ENCODE data around the gene AZGP1.

DNA sequence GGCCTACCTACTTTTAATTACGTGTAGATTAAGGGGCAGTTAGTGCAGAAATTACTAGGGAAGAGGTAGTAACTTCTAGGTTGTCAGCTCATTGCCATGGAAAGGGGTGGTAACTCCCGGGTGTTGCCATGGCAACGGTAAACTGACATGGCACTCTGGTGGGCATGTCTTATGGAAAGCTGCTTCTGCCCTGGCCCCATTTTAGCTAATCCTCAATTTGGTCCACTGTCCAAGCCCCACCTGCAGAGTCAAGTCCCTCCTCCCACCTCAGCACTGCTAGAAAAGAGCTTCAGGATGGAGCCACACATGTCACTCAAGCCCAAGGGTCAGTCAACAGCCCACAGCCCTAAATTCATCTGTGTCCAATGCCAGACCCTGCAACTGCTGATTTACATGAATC is 32.1 kb upstream of the AZGP1 start:
- TF ChIP-seq EZH2 (IDR thresholded peaks at IDR 0.05; ENCODE audit: low read length, unreplicated experiment): no peak
- TF ChIP-seq, protein P1, sequence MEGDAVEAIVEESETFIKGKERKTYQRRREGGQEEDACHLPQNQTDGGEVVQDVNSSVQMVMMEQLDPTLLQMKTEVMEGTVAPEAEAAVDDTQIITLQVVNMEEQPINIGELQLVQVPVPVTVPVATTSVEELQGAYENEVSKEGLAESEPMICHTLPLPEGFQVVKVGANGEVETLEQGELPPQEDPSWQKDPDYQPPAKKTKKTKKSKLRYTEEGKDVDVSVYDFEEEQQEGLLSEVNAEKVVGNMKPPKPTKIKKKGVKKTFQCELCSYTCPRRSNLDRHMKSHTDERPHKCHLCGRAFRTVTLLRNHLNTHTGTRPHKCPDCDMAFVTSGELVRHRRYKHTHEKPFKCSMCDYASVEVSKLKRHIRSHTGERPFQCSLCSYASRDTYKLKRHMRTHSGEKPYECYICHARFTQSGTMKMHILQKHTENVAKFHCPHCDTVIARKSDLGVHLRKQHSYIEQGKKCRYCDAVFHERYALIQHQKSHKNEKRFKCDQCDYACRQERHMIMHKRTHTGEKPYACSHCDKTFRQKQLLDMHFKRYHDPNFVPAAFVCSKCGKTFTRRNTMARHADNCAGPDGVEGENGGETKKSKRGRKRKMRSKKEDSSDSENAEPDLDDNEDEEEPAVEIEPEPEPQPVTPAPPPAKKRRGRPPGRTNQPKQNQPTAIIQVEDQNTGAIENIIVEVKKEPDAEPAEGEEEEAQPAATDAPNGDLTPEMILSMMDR (conservative IDR thresholded peaks at IDR 0.05; ENCODE audit: low read depth, low read length): no peak
